ENCODE measurements around the gene ANO4. TPM values are rescaled to one million over a fixed set of nuclear protein-coding genes. Genes with fewer than 3 reads are reported as not detected.

ANO4 gene
- total RNA-seq, 1 experiment from 2014 or later = 5.7 TPM

DNA sequence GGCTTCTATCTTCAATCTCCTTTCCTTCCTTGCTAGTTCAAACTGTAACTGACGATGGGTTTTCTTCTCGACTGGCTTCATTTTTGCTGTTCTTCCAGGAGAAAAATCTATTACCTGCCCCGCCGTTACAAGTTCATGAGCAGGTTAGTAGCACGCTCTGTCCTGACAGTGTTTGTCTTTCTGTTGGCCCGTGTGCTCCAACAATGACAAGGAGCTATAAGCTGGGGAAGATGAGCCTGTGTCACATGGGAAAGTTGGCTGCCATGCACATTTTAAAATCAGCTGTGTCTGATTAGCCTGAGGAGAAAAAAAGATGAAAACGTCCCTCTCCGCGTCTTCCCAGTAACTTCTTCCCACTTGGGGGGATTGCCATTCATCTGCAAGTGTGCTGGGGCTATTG lies 180.2 kb downstream of the ANO4 start:
- H4K91ac ChIP-seq (ENCODE audit: insufficient read length, low read depth, low read length) = no peak overlapping the region
- Mint-ChIP-seq H3K4me3 (no peak overlapping the region), H3K4me1 (peaks cover 18 to 29% of the 10 kb centered on the region in 2 experiments), H3K27ac (no peak overlapping the region), H3K9me3 (peaks cover 0 to 5% of the 10 kb centered on the region in 2 experiments; a peak in 2 of 5 replicates), H3K27me3 (ENCODE audit: low read depth) (no peaks in the 10 kb centered on the region), H3K36me3 (ENCODE audit: insufficient read depth in 1 of 3, low read depth in 3 of 3) (peaks cover 0 to 8% (median 0%) of the 10 kb centered on the region in 3 experiments; a peak in 2 of 7 replicates)
- no peak overlapping the region for H2BK120ac ChIP-seq (ENCODE audit: low read depth, low read length, poor library complexity, severe bottlenecking)
- peaks cover 5% of the 10 kb centered on the region for H3K4me1 ChIP-seq (ENCODE audit: insufficient read depth, low read length)
- H4K8ac ChIP-seq (replicated peaks; ENCODE audit: insufficient read length, low read depth, low read length) = no peak overlapping the region
- no peaks in the 10 kb centered on the region for H3K79me1 ChIP-seq (ENCODE audit: insufficient read depth, low read depth, low read length, poor library complexity, severe bottlenecking)
- H3K4ac ChIP-seq (ENCODE audit: low read depth, low read length) = no peak overlapping the region
- no peak overlapping the region for H2BK12ac ChIP-seq (ENCODE audit: insufficient read length, low read depth, low read length)
- no peak overlapping the region for H3K27ac ChIP-seq (ENCODE audit: insufficient read length, low read depth, low read length)
- no peaks in the 10 kb centered on the region for H3K27me3 ChIP-seq (ENCODE audit: insufficient read depth, low read length)
- no peaks in the 10 kb centered on the region for H3K9me3 ChIP-seq (ENCODE audit: control insufficient read depth, low read depth, low read length)
- H4K20me1 ChIP-seq (ENCODE audit: control insufficient read depth, insufficient read depth, insufficient read length) = no peaks in the 10 kb centered on the region
- H3K56ac ChIP-seq (ENCODE audit: insufficient read length, low read depth, low read length) = no peak overlapping the region
- no peak overlapping the region for H3K4me2 ChIP-seq (ENCODE audit: insufficient read depth, insufficient read length, low read length)
- H3K23me2 ChIP-seq (ENCODE audit: insufficient read length, low read depth, low read length, poor library complexity, severe bottlenecking) = no peaks in the 10 kb centered on the region
- no peak overlapping the region for H3K14ac ChIP-seq (ENCODE audit: insufficient read depth, low read length)
- H4K5ac ChIP-seq (ENCODE audit: insufficient read length, low read depth, low read length) = no peak overlapping the region
- H2BK15ac ChIP-seq (ENCODE audit: low read depth, low read length) = no peak overlapping the region
- no peak for DNase-seq
- H3T11ph ChIP-seq (ENCODE audit: low read length) = no peak overlapping the region
- WGBS (ENCODE audit: extremely low coverage, insufficient read length, low lambda C conversion rate) = no CpG with 5 or more reads among the region's 9 CpGs
- no peak overlapping the region for H2AFZ ChIP-seq (ENCODE audit: low read length)
- H2AK5ac ChIP-seq (ENCODE audit: insufficient read length, low read length) = no peak overlapping the region
- H2BK20ac ChIP-seq (ENCODE audit: low read depth, low read length, poor library complexity, severe bottlenecking) = no peak overlapping the region
- H3K23ac ChIP-seq (ENCODE audit: insufficient read length, low read depth, low read length) = no peak overlapping the region
- H3K9ac ChIP-seq (ENCODE audit: extremely low read depth, insufficient read length, low read length) = no peak overlapping the region
- no peak overlapping the region for H2BK5ac ChIP-seq (ENCODE audit: insufficient read length, low read length)
- H3K18ac ChIP-seq (ENCODE audit: insufficient read length, low read depth, low read length) = no peak overlapping the region
- H3K79me2 ChIP-seq (ENCODE audit: insufficient read depth, low read length) = no peaks in the 10 kb centered on the region
- TF ChIP-seq, protein P1, sequence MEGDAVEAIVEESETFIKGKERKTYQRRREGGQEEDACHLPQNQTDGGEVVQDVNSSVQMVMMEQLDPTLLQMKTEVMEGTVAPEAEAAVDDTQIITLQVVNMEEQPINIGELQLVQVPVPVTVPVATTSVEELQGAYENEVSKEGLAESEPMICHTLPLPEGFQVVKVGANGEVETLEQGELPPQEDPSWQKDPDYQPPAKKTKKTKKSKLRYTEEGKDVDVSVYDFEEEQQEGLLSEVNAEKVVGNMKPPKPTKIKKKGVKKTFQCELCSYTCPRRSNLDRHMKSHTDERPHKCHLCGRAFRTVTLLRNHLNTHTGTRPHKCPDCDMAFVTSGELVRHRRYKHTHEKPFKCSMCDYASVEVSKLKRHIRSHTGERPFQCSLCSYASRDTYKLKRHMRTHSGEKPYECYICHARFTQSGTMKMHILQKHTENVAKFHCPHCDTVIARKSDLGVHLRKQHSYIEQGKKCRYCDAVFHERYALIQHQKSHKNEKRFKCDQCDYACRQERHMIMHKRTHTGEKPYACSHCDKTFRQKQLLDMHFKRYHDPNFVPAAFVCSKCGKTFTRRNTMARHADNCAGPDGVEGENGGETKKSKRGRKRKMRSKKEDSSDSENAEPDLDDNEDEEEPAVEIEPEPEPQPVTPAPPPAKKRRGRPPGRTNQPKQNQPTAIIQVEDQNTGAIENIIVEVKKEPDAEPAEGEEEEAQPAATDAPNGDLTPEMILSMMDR (conservative IDR thresholded peaks at IDR 0.05) = no peak
